HG02763 (cell line): Measurements from ENCODE around the gene SOST.
"Not testable (repeated sequence)": the region's sequence is repeated elsewhere in the genome, so short reads cannot be mapped to it uniquely, and the experiment has no call there.

ENCODE experiments used
- ATAC-seq: cut with Tn5 transposase; IDR thresholded peaks from one replicate; pipeline ENCODE4 v1.9.1; 2021; ENCODE audit warnings: mild to moderate bottlenecking, moderate library complexity; ENCODE audit not compliant: unreplicated experiment

The SOST gene

DNA sequence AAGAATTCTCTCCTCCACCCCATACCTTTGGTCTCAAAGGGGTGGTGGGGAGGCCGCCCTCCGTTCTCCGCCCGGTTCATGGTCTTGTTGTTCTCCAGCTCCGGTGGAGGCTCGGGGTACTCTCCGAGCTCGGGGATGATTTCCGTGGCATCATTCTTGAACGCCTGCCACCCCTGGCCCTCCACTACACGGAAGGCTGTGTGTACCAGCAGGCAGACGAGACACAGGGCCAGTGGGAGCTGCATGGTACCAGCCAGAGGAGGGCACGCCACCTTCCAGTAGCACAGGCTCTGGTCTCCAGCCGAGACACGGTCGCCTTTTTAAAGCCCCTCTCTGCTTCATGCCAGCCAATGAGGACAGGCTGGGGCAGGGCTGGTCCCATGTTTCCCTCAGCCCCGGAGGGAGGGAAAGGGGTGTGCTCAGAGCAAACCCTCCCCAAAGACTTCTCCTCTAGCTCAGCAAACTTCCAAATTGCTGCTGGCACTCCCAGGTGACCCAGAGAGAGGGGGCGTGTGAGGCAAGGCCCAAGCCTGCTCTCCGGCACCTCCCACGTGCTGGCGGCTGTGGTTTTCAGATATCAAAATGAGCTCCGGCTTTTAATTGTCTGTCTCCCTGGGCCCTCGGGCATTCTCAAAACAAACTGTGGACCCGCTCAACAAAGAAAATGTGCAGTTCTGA, at the start of gene SOST:
Gene SOST (minus strand): TSS at position 295 of the 678 bp plus-strand sequence. CDS start 50 bp downstream, at position 245.
- ATAC-seq, result no peak

DNA sequence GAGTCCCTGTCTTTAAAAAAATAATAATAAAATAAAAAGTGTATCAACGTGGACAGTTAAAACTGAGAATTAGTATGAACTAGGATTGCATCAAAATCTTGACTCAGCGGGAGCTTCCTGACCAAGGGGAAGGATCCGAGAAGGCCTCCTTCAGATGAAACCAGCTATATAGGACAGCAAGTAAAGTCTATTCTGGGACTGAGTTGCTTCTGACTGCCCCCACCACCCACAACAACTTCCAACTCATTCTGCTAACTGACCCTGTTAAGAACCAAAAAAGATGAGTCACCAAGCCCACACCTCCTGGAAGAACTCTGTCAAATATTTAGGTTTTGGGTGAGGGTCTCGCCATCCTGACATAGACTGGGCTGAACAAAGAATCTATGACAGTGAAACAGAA, 49.5 kb upstream of the SOST start:
- no peak for ATAC-seq

GRCh38 chr17:43805117-43805516, 46.5 kb upstream of the SOST start:
- ATAC-seq, result no peak

DNA sequence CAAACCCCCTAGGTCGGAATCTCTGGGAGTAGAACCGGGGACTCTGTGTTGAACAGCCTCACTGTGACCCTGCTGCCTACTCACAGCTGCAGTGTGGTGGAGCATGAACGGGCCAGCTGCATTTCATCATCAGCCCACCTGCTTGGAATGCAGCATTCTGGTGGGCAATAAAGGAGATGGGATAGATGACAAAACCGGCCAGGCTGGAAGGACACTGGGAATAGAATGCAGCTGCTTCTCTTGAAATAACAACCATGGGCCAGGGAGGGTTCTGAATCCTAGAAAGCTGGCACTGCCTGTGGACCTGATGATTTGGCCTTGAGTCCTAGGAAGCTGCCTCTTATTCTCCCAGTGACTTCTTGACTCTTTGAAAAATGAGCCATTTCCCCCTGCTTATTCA, 45.2 kb upstream of the SOST start:
- ATAC-seq, result no peak

GRCh38 chr17:43801844-43802243, 43.3 kb upstream of the SOST start:
- no peak for ATAC-seq

GRCh38 chr17:43800736-43801135, 42.1 kb upstream of the SOST start:
- no peak for ATAC-seq

GRCh38 chr17:43799047-43799446, 40.5 kb upstream of the SOST start:
- ATAC-seq, result no peak

DNA sequence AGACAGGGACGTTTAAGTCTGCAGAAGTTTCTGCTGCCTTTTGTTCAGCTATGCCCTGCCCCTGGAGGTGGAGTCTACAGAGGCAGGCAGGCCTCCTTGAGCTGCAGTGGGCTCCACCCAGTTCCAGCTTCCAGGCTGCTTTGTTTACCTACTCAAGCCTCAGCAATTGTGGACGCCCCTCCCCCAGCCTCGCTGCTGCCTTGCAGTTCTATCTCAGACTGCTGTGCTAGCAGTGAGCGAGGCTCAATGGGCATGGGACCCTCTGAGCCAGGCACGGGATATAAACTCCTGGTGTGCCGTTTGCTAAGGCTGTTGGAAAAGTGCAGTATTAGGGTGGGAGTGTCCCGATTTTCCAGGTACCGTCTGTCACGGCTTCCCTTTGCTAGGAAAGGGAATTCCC, 39.4 kb upstream of the SOST start:
- not testable (repeated sequence) for ATAC-seq

DNA sequence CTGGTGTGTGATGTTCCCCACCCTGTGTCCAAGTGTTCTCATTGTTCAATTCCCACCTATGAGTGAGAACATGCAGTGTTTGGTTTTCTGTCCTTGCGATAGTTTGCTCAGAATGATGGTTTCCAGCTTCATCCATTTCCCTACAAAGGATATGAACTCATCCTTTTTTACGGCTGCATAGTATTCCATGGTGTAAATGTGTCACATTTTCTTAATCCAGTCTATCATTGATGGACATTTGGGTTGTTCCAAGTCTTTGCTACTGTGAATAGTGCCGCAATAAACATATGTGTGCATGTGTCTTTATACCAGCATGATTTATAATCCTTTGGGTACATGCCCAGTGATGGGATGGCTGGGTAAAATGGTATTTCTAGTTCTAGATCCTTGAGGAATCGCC, 34.1 kb upstream of the SOST start:
- ATAC-seq, result not testable (repeated sequence)

DNA sequence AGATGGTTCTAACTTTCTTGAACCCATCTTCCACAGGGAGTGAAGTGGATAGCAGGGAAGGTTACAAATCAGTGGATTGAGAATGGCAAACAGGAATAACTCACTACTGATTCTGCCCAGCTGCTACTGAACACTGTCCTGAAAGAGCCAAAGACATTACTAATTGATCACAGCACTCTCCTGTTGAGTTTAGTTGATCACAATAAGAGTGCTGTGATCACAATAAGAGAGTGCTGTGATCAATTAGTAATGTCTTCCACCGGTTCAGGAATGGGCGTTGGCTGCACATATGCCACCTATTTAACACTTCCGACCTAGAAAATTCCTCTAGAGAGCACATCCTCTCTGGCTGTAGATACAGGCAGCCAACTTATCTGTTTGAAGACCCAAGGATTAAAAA, 33.0 kb upstream of the SOST start:
- ATAC-seq, result no peak

DNA sequence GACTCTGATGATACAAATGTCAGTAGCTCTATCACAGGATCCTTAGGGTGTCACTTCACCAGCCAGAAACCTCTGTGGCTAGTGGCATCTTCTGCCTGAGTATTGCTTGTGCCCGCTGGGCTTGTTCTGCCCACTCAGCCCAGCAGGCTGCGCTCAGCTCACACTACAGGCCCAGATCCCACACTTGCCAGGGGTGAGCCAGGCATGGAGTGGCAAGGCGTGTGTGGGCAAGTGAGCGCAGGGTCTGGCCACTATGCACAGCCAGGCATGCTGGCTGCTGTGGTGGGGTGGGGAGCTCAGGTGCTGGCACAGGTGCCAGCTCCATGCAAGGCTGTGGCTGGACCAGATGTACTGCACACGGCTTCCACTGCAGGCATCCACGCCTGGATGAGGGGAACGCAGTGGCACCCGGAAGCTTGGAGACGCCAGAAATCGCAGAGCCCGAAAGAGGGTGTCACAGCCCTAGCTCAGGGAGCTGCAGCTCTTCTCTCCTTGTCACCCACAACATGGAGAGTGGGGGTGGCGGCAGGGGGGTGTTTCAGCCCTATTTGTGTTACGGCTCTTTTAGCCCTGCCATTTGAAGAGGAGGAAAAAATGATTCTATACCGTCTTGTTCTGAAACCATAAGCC, 31.8 kb upstream of the SOST start:
- no peak for ATAC-seq

- ATAC-seq, result no peak
Observed at GRCh38 chr17:43789482-43789881, 30.9 kb upstream of the SOST start.

GRCh38 chr17:43788540-43788939, 29.9 kb upstream of the SOST start:
- no peak for ATAC-seq

GRCh38 chr17:43787728-43788127, 29.1 kb upstream of the SOST start:
- ATAC-seq, result no peak

GRCh38 chr17:43784628-43785101, 26.1 kb upstream of the SOST start:
- ATAC-seq, result no peak

- ATAC-seq, result no peak
Observed at GRCh38 chr17:43784068-43784467, 25.5 kb upstream of the SOST start.

GRCh38 chr17:43782913-43783680, 24.5 kb upstream of the SOST start:
- no peak for ATAC-seq

- no peak for ATAC-seq
Observed at GRCh38 chr17:43780135-43780534, 21.5 kb upstream of the SOST start, which contains the start of gene CFAP97D1. Gene CFAP97D1, plus strand, starts transcription at chr17:43780435. Its CDS starts 28 bp downstream, at chr17:43780463.

- no peak for ATAC-seq
Observed at GRCh38 chr17:43779145-43780125, 20.8 kb upstream of the SOST start.

DNA sequence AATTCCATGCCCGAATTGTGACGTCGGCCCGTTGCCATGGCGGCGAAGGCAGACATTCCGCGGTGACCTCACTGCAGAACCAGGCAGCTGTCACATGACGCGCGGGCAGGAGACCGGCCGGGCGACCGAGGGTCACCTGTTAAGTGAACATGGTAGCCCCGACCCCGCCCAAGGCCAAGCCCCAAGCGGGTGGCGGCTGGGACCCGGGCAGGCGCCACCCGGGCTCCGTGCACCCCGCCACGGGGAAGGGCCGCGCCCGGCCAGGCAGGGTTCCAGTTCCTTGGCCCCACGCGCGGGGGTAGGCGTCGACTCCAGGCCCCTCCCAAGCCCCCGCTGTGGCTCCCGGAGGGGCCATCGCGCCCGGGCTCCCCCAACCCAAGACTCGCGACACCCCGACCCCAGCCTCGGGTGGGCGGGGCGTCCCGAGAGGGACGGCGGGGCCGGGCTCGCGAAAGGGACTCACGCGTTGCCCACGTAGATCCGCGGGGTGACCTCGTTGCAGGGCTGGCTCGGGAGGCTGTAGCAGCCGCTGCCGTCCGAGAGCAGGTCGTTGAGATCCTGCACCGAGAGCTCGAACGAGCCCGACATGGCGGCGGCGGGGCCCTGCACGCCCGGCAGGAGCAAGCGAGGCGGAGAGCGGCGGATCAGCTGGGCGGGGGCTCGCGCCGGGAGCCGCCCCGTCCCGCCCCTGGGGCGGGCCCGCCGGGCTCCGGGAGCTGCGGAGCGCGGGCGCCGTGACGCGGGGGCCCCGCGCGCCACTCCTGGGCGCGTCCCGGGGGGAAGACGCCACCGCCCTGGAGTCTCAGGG, 19.9 kb upstream of the SOST start, which contains the start of gene DUSP3:
Gene DUSP3 (minus strand): TSS at position 641 of the 808 bp plus-strand sequence. CDS start 53 bp downstream, at position 588.
- peak; percentile 87 for ATAC-seq
